Spleen (tissue), 11 donors: Measurements from ENCODE around the gene CCDC12. TPM values are rescaled to one million over a fixed set of nuclear protein-coding genes. Genes with fewer than 3 reads are reported as not detected.
A peak's percentile ranks its signal among the peaks of the same experiment; 100 is the strongest.

ENCODE experiments used
- DNase-seq: peaks from one replicate; pipeline ENCODE4 v3.0.0-alpha.2; 2020
- H3K27ac ChIP-seq, 8 donors: fragments of 200-600 bp; sonication (generic) in 7 of 8; 1 replicate in 4 of 8; 2 replicates in 4 of 8; pipeline versions ENCODE4 v1.5.0 to v1.8.0; 2016 to 2021; ENCODE audit warnings: inconsistent platforms in 4 of 8, mild to moderate bottlenecking in 4 of 8, moderate library complexity in 1 of 8
- H3K27me3 ChIP-seq, 7 donors: fragments of 200-600 bp; sonication (generic) in 6 of 7; replicated peaks in 1 of 7; 1 replicate in 4 of 7; 2 replicates in 3 of 7; pipeline versions ENCODE4 v1.5.0 to v1.8.0; 2016 to 2021; ENCODE audit warnings: inconsistent platforms in 3 of 7, mild to moderate bottlenecking in 1 of 7
- H3K36me3 ChIP-seq, 6 donors: fragments of 200-600 bp; sonication (generic) in 5 of 6; 1 replicate in 4 of 6; 2 replicates in 2 of 6; pipeline versions ENCODE4 v1.5.0 to v1.8.0; 2016 to 2021; ENCODE audit warnings: inconsistent platforms in 2 of 6
- H3K4me1 ChIP-seq, 6 donors: fragments of 200-600 bp; sonication (generic) in 5 of 6; 1 replicate in 3 of 6; 2 replicates in 3 of 6; pipeline versions ENCODE4 v1.5.0 to v1.8.0; 2016 to 2021; ENCODE audit warnings: inconsistent platforms in 3 of 6
- H3K4me3 ChIP-seq, 8 donors: fragments of 200-600 bp; sonication (generic) in 7 of 8; 1 replicate in 4 of 8; 2 replicates in 4 of 8; pipeline versions ENCODE4 v1.5.0 to v1.8.0; 2016 to 2021; ENCODE audit warnings: inconsistent platforms in 4 of 8, mild to moderate bottlenecking in 4 of 8, moderate library complexity in 2 of 8
- H3K9me3 ChIP-seq, 8 donors: fragments of 200-600 bp; sonication (generic) in 7 of 8; 1 replicate in 4 of 8; 2 replicates in 4 of 8; pipeline versions ENCODE4 v1.5.0 to v1.8.0; 2016 to 2021; ENCODE audit warnings: inconsistent platforms in 4 of 8
- CTCF ChIP-seq, 11 experiments: fragments of 200-600 bp in 7 of 11; fragments of 450-650 bp in 4 of 11; sonication (generic) in 4 of 11; IDR thresholded peaks in 8 of 11; conservative IDR thresholded peaks in 3 of 11; 1 replicate in 7 of 11; 2 replicates in 4 of 11; pipeline versions ENCODE4 v1.4.0 to v1.8.0; 2016 to 2021; ENCODE audit warnings: antibody characterized with exemption in 11 of 11, inconsistent platforms in 4 of 11, mild to moderate bottlenecking in 1 of 11
- POLR2A ChIP-seq, 3 donors: fragments of 450-650 bp; IDR thresholded peaks; one replicate each; pipeline ENCODE4 v1.5.1; 2017; ENCODE audit warnings: antibody characterized with exemption in 3 of 3, mild to moderate bottlenecking in 1 of 3
- POLR2AphosphoS5 ChIP-seq, 3 donors: sonication (generic); formaldehyde crosslinking; IDR thresholded peaks; one replicate each; pipeline ENCODE4 v1.5.1; 2017; ENCODE audit warnings: antibody characterized with exemption in 3 of 3
- WGBS, 5 donors: extraction: QIAGEN DNeasy Blood & Tissue Kit in 3 of 5; methylation state at CpG; one replicate each; pipeline versions ENCODE4 v1.1.5 to v1.1.7; 2013 to 2018; 5-methylcytosine and 5-hydroxymethylcytosine counted together
- intact Hi-C: fragments of 100-400 bp; cut with DNase I; formaldehyde crosslinking; loops from one replicate; pipeline ENCODE4 v1.15.0; 2023; ENCODE audit warnings: low total_unique reads
- polyA plus RNA-seq, 3 donors: library from polyadenylated mRNA; stranded (reverse); fragments of 200-250 nt; gene quantifications; one replicate each; pipeline ENCODE4 v1.2.1, GENCODE V29; 2013
- total RNA-seq, 7 donors: library from RNA; depleted of rRNA in 3 of 7; stranded (reverse); fragments of >200 nt in 3 of 7; fragmentation: NEBNext Ultra II Directional in 4 of 7; extraction: Animal tissue kit (Norgen Biotek cat#: 25700) in 4 of 7; gene quantifications; one replicate each; pipeline versions ENCODE4 v1.1.0 to v1.2.1, GENCODE V29; 2016 to 2021
- donor health status: healthy with polysubstance abuse.
- donor health status: DM: no; HTN: no; CAD: no; lungs with moderate emphysema.
- donor health status: DM: no; HTN: no; CAD: no.
- donor health status: Bipolar disorder and iron deficiency.
- donor health status: healthy.
- donor health status: DM: no; HTN: no; CAD: no.
- donor health status: DM: yes; HTN: yes; CAD: no.

The CCDC12 gene
- total and polyA plus RNA-seq, 10 donors: 36.5 to 124 (median 55.7) TPM

- TF ChIP-seq CTCF (IDR thresholded peaks at IDR 0.05 in 8 of 11, conservative IDR thresholded peaks at IDR 0.05 in 3 of 11) (no peak), POLR2AphosphoS5 (IDR thresholded peaks at IDR 0.05) (peak in 1 of 3 donors; percentile 52), POLR2A (IDR thresholded peaks at IDR 0.05) (no peak)
- intact Hi-C loops: no loop called here
- H3K4me1 ChIP-seq: peaks cover 3 to 31% (median 17%) of the 10 kb centered on the region in 6 donors
- H3K4me3 ChIP-seq: no peak overlapping the region
- WGBS, 5 donors: 82 to 95% (median 90%) methylated on average over 4 to 11 of the region's 11 CpGs
- no peak overlapping the region for H3K27ac ChIP-seq
- DNase-seq: peak; percentile 69
- H3K9me3 ChIP-seq: no peaks in the 10 kb centered on the region
- no peaks in the 10 kb centered on the region for H3K36me3 ChIP-seq
- no peaks in the 10 kb centered on the region for H3K27me3 ChIP-seq
Observed at GRCh38 chr3:46905661-46906451, 70.7 kb downstream of the CCDC12 start.

GRCh38 chr3:46905213-46905560 is 71.4 kb downstream of the CCDC12 start:
- DNase-seq: peak; percentile 38
- no peak overlapping the region for H3K27ac ChIP-seq
- intact Hi-C loops: no loop called here
- no peaks in the 10 kb centered on the region for H3K9me3 ChIP-seq
- H3K27me3 ChIP-seq: no peaks in the 10 kb centered on the region
- peaks cover 3 to 31% (median 17%) of the 10 kb centered on the region in 6 donors for H3K4me1 ChIP-seq
- WGBS, 5 donors: 94 to 100% (median 97%) methylated on average over 3 of the region's 3 CpGs
- TF ChIP-seq POLR2A (IDR thresholded peaks at IDR 0.05): no peak
- TF ChIP-seq CTCF (IDR thresholded peaks at IDR 0.05 in 8 of 11, conservative IDR thresholded peaks at IDR 0.05 in 3 of 11): no peak
- TF ChIP-seq POLR2AphosphoS5 (IDR thresholded peaks at IDR 0.05): no peak
- no peak overlapping the region for H3K4me3 ChIP-seq
- no peaks in the 10 kb centered on the region for H3K36me3 ChIP-seq

- H3K27me3 ChIP-seq: peaks cover 0 to 3% (median 0%) of the 10 kb centered on the region in 7 donors
- no peak overlapping the region for H3K4me3 ChIP-seq
- TF ChIP-seq CTCF (IDR thresholded peaks at IDR 0.05 in 8 of 11, conservative IDR thresholded peaks at IDR 0.05 in 3 of 11) (no peak), POLR2AphosphoS5 (IDR thresholded peaks at IDR 0.05) (peak in 1 of 3 donors; percentile 28)
- no peak overlapping the region for H3K27ac ChIP-seq
- WGBS, 5 donors: 86 to 93% (median 89%) methylated on average over 18 of the region's 18 CpGs
- DNase-seq: peak; percentile 60
- no peaks in the 10 kb centered on the region for H3K36me3 ChIP-seq
- intact Hi-C loops: no loop called here
- peaks cover 3 to 25% (median 14%) of the 10 kb centered on the region in 6 donors for H3K4me1 ChIP-seq
- no peaks in the 10 kb centered on the region for H3K9me3 ChIP-seq
Observed at GRCh38 chr3:46904303-46905212, 72.0 kb downstream of the CCDC12 start.
